Thyroid gland (tissue), 4 donors: ENCODE data around the gene LLPH. TPM values are rescaled to one million over a fixed set of nuclear protein-coding genes. Genes with fewer than 3 reads are reported as not detected.

Experiments used
- DNase-seq, 2 donors: peaks; one replicate each; pipeline ENCODE4 v3.0.0-alpha.2; 2019
- H3K27ac ChIP-seq, 3 donors: fragments of 200-600 bp; sonication (generic); 1 replicate in 2 of 3; 2 replicates in 1 of 3; pipeline ENCODE4 v1.5.1; 2016 to 2019; ENCODE audit warnings: mild to moderate bottlenecking in 1 of 3, moderate library complexity in 1 of 3
- H3K27me3 ChIP-seq: fragments of 200-600 bp; sonication (generic); one replicate; pipeline ENCODE4 v1.5.1; 2019
- H3K36me3 ChIP-seq, 2 donors: fragments of 200-600 bp; sonication (generic); one replicate each; pipeline ENCODE4 v1.5.1; 2016 to 2019
- H3K4me1 ChIP-seq, 2 donors: fragments of 200-600 bp; sonication (generic); one replicate each; pipeline ENCODE4 v1.5.1; 2017 to 2019
- H3K4me3 ChIP-seq, 3 donors: fragments of 200-600 bp; sonication (generic); replicated peaks in 1 of 3; 1 replicate in 2 of 3; 2 replicates in 1 of 3; pipeline ENCODE4 v1.5.1; 2016; ENCODE audit warnings: mild to moderate bottlenecking in 1 of 3
- H3K9me3 ChIP-seq: fragments of 200-600 bp; sonication (generic); one replicate; pipeline ENCODE4 v1.5.1; 2017
- CTCF ChIP-seq, 6 experiments: fragments of 200-600 bp in 3 of 6; fragments of 450-650 bp in 3 of 6; sonication (generic) in 3 of 6; IDR thresholded peaks; one replicate each; pipeline ENCODE4 v1.5.1; 2016 to 2019; ENCODE audit warnings: antibody characterized with exemption in 6 of 6, mild to moderate bottlenecking in 2 of 6, inconsistent platforms in 1 of 6, moderate library complexity in 1 of 6
- POLR2A ChIP-seq, 2 donors: fragments of 450-650 bp; IDR thresholded peaks; one replicate each; pipeline ENCODE4 v1.6.1; 2017; ENCODE audit warnings: antibody characterized with exemption in 2 of 2, mild to moderate bottlenecking in 2 of 2, moderate library complexity in 1 of 2
- WGBS, 2 donors: methylation state at CpG; one replicate each; pipeline ENCODE4 v1.1.5; 2017; 5-methylcytosine and 5-hydroxymethylcytosine counted together
- intact Hi-C: fragments of 100-400 bp; cut with DNase I; formaldehyde crosslinking; loops from one replicate; pipeline ENCODE4 v1.15.1; 2023
- total RNA-seq, 4 donors: library from RNA; depleted of rRNA; stranded (reverse); fragments of >200 nt; gene quantifications; one replicate each; pipeline ENCODE4 v1.2.3, GENCODE V29; 2016

LLPH gene
- total RNA-seq, 4 donors from 2014 or later, result 4.5 to 15.0 (median 6.3) TPM

DNA sequence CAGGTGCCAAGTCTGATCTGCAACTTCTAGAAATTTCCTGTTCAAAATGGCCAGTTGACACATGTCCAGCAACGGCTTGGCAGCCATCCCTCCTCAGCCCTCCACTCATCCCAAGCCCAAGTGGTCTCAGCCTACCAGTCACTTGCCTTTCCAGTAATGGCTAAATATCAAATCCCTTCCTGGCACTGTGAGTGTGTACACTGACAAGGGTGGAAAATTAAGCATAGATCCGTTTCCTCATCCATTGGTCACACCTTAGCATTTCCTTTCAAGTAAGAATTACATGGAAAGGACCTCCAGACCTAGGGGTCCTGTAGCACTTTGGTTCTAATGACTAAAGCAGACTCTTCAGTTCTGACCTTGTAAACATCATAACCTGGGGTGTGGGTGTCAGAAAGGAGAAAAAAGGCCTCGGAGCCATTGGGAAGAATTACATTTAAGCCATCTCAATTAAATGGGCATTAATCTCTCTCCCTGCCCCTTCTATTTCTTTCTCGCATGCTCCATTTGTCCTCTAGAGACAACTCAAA is 15.4 kb downstream of the LLPH start:
- Histone ChIP-seq H3K9me3 (no peaks in the 10 kb centered on the region), H3K4me3 (no peak overlapping the region), H3K36me3 (no peaks in the 10 kb centered on the region), H3K27ac (no peak overlapping the region), H3K27me3 (no peaks in the 10 kb centered on the region), H3K4me1 (no peaks in the 10 kb centered on the region)
- peak in 1 of 2 donors; percentile 7 for DNase-seq
- no peak for TF ChIP-seq POLR2A (IDR thresholded peaks at IDR 0.05)
- no peak for TF ChIP-seq CTCF (IDR thresholded peaks at IDR 0.05)
- 69 to 70% methylated on average over 4 of the region's 4 CpGs for WGBS, 2 donors
- intact Hi-C loops, result no loop called here

- TF ChIP-seq CTCF (IDR thresholded peaks at IDR 0.05), result no peak
- no peak for TF ChIP-seq POLR2A (IDR thresholded peaks at IDR 0.05)
- no peak overlapping the region for H3K27ac ChIP-seq
- no peaks in the 10 kb centered on the region for H3K36me3 ChIP-seq
- H3K9me3 ChIP-seq, result no peaks in the 10 kb centered on the region
- DNase-seq, result no peak
- no peaks in the 10 kb centered on the region for H3K27me3 ChIP-seq
- intact Hi-C loops, result no loop called here
- 96 to 97% methylated on average over 1 of the region's 1 CpG for WGBS, 2 donors
- H3K4me3 ChIP-seq, result no peak overlapping the region
- H3K4me1 ChIP-seq, result no peaks in the 10 kb centered on the region
Observed at GRCh38 chr12:66113471-66113870, 17.1 kb downstream of the LLPH start.

DNA sequence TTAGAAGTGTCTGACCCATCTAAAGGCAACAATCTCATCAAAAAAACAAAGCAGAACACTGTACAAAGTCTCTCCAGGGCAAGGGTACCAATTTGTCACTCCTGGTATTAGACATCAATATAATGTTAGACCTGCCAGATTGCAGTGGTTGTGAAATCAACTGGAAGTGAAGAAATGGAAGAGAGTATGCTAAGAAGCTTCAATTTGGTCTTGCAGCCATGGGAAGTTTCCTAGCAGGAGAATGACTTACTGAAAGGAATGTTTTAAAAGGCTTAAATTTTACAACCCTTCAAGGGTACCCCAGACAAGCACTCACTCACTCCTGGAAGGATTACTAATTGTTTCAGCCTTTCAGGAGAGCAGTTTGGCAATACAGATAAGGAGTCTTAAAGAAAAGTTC is 18.9 kb downstream of the LLPH start:
- Histone ChIP-seq H3K4me3 (no peak overlapping the region), H3K4me1 (no peaks in the 10 kb centered on the region), H3K36me3 (no peaks in the 10 kb centered on the region), H3K27me3 (no peaks in the 10 kb centered on the region), H3K27ac (no peak overlapping the region), H3K9me3 (no peaks in the 10 kb centered on the region)
- TF ChIP-seq CTCF (IDR thresholded peaks at IDR 0.05) (no peak), POLR2A (IDR thresholded peaks at IDR 0.05) (no peak)
- intact Hi-C loops, result no loop called here
- DNase-seq, result no peak

- Histone ChIP-seq H3K36me3 (no peaks in the 10 kb centered on the region), H3K4me3 (no peak overlapping the region), H3K27ac (no peak overlapping the region), H3K4me1 (no peaks in the 10 kb centered on the region), H3K27me3 (no peaks in the 10 kb centered on the region), H3K9me3 (no peaks in the 10 kb centered on the region)
- no peak for DNase-seq
- 72 to 79% methylated on average over 4 of the region's 4 CpGs for WGBS, 2 donors
- intact Hi-C loops, result loop anchor here (10.0 kb wide), 1 partner anchor 794 kb away; no protein-coding TSS in a partner anchor
- TF ChIP-seq CTCF (IDR thresholded peaks at IDR 0.05), result no peak
- no peak for TF ChIP-seq POLR2A (IDR thresholded peaks at IDR 0.05)
Observed at GRCh38 chr12:66109056-66109455, 21.5 kb downstream of the LLPH start.

- Histone ChIP-seq H3K27me3 (no peaks in the 10 kb centered on the region), H3K4me3 (no peak overlapping the region), H3K36me3 (no peaks in the 10 kb centered on the region), H3K9me3 (no peaks in the 10 kb centered on the region), H3K27ac (no peak overlapping the region), H3K4me1 (no peaks in the 10 kb centered on the region)
- DNase-seq, result no peak
- TF ChIP-seq CTCF (IDR thresholded peaks at IDR 0.05) (no peak), POLR2A (IDR thresholded peaks at IDR 0.05) (no peak)
- 89 to 100% methylated on average over 1 of the region's 1 CpG for WGBS, 2 donors
- intact Hi-C loops, result loop anchor here (10.0 kb wide), 1 partner anchor 794 kb away; no protein-coding TSS in a partner anchor
Observed at GRCh38 chr12:66108386-66108785, 22.2 kb downstream of the LLPH start.
